Measurements from ENCODE around the gene EEFSEC. TPM values are rescaled to one million over a fixed set of nuclear protein-coding genes. Genes with fewer than 3 reads are reported as not detected.

EEFSEC gene
- polyA plus RNA-seq, 1 donor from 2014 or later: 4.6 TPM

GRCh38 chr3:128274837-128275236 lies 121.6 kb downstream of the EEFSEC start:
- Histone ChIP-seq H3F3A (ENCODE audit: insufficient read depth, low read length, poor library complexity, severe bottlenecking) (no peaks in the 10 kb centered on the region), H3K79me2 (replicated peaks; ENCODE audit: insufficient read depth, low read length) (no peaks in the 10 kb centered on the region), H2AFZ (ENCODE audit: low read depth, low read length) (no peak overlapping the region)

More at GRCh38 chr3:128274837-128275236, 121.6 kb downstream of the EEFSEC start:
- Histone ChIP-seq H3K4me3 (ENCODE audit: low read length) (no peak overlapping the region), H3K27me3 (ENCODE audit: insufficient read depth, low read depth, low read length) (no peaks in the 10 kb centered on the region), H3K27ac (ENCODE audit: low read length) (no peak overlapping the region), H3K36me3 (ENCODE audit: insufficient read depth, low read length) (no peaks in the 10 kb centered on the region), H4K20me1 (ENCODE audit: insufficient read depth) (no peaks in the 10 kb centered on the region), H3K9me2 (ENCODE audit: insufficient read depth, low read length) (no peaks in the 10 kb centered on the region), H3K9me3 (ENCODE audit: low read length) (no peaks in the 10 kb centered on the region), H3K4me2 (ENCODE audit: low read length) (no peak overlapping the region), H3K9ac (ENCODE audit: low read length) (no peak overlapping the region)
- TF ChIP-seq EZH2 (IDR thresholded peaks at IDR 0.05; ENCODE audit: borderline replicate concordance, insufficient read depth, low read length, poor library complexity, severe bottlenecking) (no peak), POLR2AphosphoS5 (IDR thresholded peaks at IDR 0.05) (no peak), CTCF (IDR thresholded peaks at IDR 0.05; ENCODE audit: poor library complexity, severe bottlenecking) (no peak), SMC3 (conservative IDR thresholded peaks at IDR 0.05; ENCODE audit: poor library complexity) (no peak), MXI1 (conservative IDR thresholded peaks at IDR 0.05; ENCODE audit: poor library complexity, severe bottlenecking) (no peak), RAD21 (conservative IDR thresholded peaks at IDR 0.05) (no peak), TAF1 (IDR thresholded peaks at IDR 0.05; ENCODE audit: low read depth) (no peak), REST (IDR thresholded peaks at IDR 0.05; ENCODE audit: borderline replicate concordance) (no peak), EP300 (conservative IDR thresholded peaks at IDR 0.05; ENCODE audit: poor library complexity, severe bottlenecking) (no peak)

All from neural cell (in vitro differentiated cells).